Activated T-cell treated with anti-CD3 and anti-CD28 coated beads, Interleukin-2, amount 50 U/mL, for 48 hours (primary cell): ENCODE results near the gene HRH4.
A peak's percentile ranks its signal among the peaks of the same experiment; 100 is the strongest.

ENCODE experiments used
- DNase-seq, 2 experiments: peaks; one replicate each; pipeline ENCODE4 v3.0.0-alpha.2; 2020

HRH4 gene

GRCh38 chr18:24460388-24460787 is at the start of gene HRH4:
Gene HRH4, plus strand, starts transcription at chr18:24460637. Its CDS starts 92 bp downstream, at chr18:24460729.
- DNase-seq: no peak

GRCh38 chr18:24413148-24413547 is 47.3 kb upstream of the HRH4 start:
- DNase-seq: no peak

- peak; percentile 43 to 47 for DNase-seq
Observed at GRCh38 chr18:24414349-24415003, 46.0 kb upstream of the HRH4 start.

- no peak for DNase-seq
Observed at GRCh38 chr18:24417480-24417879, 43.0 kb upstream of the HRH4 start.

- no peak for DNase-seq
Observed at GRCh38 chr18:24420551-24420950, 39.9 kb upstream of the HRH4 start.

- DNase-seq: no peak
Observed at GRCh38 chr18:24421831-24422230, 38.6 kb upstream of the HRH4 start.

GRCh38 chr18:24426073-24426397 is 34.4 kb upstream of the HRH4 start:
- DNase-seq: no peak

GRCh38 chr18:24426398-24427294 is 33.8 kb upstream of the HRH4 start, which contains the start of gene IMPACT:
Gene IMPACT, plus strand, starts transcription at chr18:24426670. Its CDS starts 87 bp downstream, at chr18:24426757.
- peak; percentile 82 to 86 for DNase-seq

- DNase-seq: no peak
Observed at GRCh38 chr18:24427484-24427883, 33.0 kb upstream of the HRH4 start.

- DNase-seq: no peak
Observed at GRCh38 chr18:24428709-24429108, 31.7 kb upstream of the HRH4 start.

- DNase-seq: no peak
Observed at GRCh38 chr18:24429188-24429587, 31.2 kb upstream of the HRH4 start.

GRCh38 chr18:24432618-24433017 is 27.8 kb upstream of the HRH4 start:
- DNase-seq: no peak

GRCh38 chr18:24436939-24437338 is 23.5 kb upstream of the HRH4 start:
- no peak for DNase-seq

- no peak for DNase-seq
Observed at GRCh38 chr18:24443870-24444269, 16.6 kb upstream of the HRH4 start.

GRCh38 chr18:24446453-24446852 is 14.0 kb upstream of the HRH4 start:
- no peak for DNase-seq

- DNase-seq: no peak
Observed at GRCh38 chr18:24446953-24447538, 13.4 kb upstream of the HRH4 start.

GRCh38 chr18:24447961-24448360 is 12.5 kb upstream of the HRH4 start:
- DNase-seq: no peak

- DNase-seq: no peak
Observed at GRCh38 chr18:24456549-24456948, 3.9 kb upstream of the HRH4 start.

GRCh38 chr18:24459772-24460171 is 665 bp upstream of the HRH4 start:
- DNase-seq: no peak

GRCh38 chr18:24461996-24462395 is 1.6 kb downstream of the HRH4 start:
- DNase-seq: no peak

GRCh38 chr18:24462838-24463775 is 2.7 kb downstream of the HRH4 start:
- DNase-seq: no peak

- DNase-seq: no peak
Observed at GRCh38 chr18:24465486-24465885, 5.0 kb downstream of the HRH4 start.

- DNase-seq: no peak
Observed at GRCh38 chr18:24466771-24467170, 6.3 kb downstream of the HRH4 start.
